GM21528 (cell line): ENCODE data around the gene ZNF358.
"Not testable (repeated sequence)": the region's sequence is repeated elsewhere in the genome, so short reads cannot be mapped to it uniquely, and the experiment has no call there.

Source experiments
- ATAC-seq: cut with Tn5 transposase; IDR thresholded peaks from one replicate; pipeline ENCODE4 v1.9.1; 2021; ENCODE audit warnings: mild to moderate bottlenecking, moderate library complexity; ENCODE audit not compliant: unreplicated experiment, low FRiP score

ZNF358 gene

DNA sequence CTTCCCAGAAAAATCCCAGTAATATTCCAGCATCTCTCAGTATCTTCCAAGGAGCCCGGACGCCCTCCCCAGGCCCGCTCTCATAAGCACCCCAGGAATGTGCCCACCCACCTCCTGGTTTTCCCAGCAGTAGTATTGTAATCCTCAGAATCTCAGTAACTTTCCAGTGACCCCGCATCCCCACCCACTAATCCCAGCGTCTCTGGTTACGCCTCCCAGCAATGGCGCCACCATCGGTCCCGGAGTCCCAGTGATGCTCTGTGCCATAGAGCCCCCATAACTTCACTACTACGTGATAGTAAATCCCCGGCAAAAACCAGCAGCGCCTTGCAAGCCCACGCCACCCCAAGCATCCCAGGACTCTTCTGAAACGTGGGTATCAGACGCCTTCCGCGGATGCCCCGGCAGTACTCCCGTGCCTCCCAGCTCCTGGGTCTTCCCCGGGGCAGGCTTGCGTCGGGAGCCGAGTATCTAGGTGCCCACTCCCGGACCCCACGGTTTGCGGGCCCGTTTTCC is 18.7 kb downstream of the ZNF358 start:
- ATAC-seq = no peak

DNA sequence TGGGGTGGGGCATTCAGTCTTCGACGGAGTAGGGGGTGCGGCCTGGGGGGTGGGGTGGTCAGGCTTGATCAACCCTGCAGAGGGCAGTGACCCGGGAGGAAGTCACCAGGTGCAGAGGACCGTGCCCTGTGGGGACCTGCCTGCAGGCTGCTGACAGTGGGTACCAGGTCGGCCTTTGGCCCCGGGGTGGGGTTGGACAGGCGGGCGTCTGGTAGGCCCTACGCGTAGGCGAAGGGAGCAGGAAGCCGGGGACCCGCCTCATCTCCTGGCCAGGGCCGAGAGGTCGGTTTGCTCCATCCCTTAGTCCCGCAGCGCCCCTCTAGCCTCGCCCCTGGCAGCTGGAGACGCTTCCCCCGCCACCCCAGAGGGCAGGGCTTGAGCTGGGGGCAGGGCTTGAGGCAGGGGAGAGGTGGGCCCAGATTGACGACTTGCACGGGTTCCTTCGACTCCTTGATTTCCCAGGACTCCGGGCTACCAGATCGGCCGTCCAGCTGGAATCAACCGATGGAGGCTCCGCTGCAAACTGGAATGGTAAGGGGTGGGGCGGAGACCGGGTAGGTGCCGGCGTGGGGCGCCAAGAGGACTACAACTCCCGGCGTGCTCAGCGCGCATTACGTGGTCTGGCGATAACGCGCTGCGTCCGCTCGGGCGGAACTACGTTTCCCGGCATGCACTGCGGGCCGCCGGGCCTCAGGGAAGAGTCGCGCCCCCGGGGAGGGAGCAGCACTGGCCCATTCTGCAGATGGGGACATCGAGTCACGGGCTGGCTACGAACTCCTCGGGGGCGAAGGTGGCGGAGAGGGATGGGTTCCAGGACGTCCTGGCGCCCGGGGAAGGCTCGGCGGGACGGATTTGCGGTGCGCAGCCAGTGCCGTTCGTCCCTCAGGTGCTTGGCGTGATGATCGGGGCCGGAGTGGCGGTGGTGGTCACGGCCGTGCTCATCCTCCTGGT is 19.4 kb downstream of the ZNF358 start, which contains the start of gene PNPLA6:
Gene PNPLA6 (plus strand): TSS at position 671 of the 951 bp plus-strand sequence. CDS start 72 bp downstream, at position 743.
- ATAC-seq = peak; percentile 62

DNA sequence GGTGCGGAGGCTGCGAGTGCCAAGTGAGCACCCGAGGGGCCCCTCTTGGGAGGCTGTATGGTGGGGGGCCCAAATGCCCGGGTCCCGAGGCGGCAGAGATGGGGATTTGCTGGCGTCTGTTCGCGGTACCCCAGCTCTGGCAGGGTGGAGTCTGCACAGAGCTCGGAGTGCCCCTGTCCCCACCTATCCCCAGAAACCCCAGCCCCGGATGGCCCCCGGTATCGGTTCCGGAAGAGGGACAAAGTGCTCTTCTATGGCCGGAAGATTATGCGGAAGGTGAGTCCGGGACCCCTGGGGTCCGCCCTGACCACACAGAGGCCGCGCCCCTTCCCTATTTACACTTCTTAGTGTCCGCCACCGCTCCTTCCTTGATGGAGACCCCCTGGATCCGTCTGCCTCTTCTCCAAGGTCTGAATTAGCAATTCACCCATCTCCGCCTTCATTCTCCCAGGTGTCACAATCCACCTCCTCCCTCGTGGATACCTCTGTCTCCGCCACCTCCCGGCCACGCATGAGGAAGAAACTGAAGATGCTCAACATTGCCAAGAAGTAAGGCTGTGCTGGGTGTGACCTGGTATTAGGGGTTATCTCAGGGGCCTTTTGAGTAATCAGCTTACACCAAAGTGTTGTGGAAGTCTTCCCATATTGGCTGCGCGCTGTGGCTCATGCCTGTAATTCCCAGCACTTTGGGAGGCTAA is 20.2 kb downstream of the ZNF358 start:
- no peak for ATAC-seq

DNA sequence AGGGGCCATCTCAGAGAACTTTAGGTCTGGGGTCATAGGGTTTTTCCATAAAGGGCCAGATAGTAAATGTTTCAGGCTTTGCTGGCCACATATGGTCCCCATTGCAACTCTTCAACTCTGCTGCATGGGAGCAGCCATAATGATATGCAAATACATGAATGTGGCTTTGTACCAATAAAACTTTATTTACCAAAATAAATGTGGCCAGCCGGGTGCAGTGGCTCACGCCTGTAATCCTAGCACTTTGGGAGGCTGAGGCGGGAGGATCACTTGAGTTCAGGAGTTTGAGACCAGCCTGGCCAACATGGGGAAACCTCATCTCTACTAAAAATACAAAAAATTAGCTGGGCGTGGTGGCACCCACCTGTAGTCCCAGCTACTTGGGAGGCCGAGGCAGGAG is 23.1 kb downstream of the ZNF358 start:
- ATAC-seq = not testable (repeated sequence)

DNA sequence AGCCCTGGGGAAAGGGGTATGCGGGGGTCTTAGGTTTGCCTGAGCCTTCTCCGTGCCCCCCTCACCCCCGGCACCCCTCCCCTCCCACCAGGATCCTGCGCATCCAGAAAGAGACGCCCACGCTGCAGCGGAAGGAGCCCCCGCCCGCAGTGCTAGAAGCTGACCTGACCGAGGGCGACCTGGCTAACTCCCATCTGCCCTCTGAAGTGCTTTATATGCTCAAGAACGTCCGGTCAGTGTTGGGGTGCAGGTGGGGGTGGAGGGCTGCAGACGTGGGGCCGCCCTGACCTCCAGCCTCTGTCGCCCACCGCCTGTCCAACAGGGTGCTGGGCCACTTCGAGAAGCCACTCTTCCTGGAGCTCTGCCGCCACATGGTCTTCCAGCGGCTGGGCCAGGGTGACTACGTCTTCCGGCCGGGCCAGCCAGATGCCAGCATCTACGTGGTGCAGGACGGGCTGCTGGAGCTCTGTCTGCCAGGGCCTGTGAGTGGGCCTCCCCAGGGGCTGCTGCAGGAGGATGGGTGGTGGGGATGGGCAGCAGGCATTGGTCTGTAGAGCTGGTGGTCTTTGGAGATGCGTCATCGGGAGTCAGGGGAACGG is 24.0 kb downstream of the ZNF358 start:
- no peak for ATAC-seq

DNA sequence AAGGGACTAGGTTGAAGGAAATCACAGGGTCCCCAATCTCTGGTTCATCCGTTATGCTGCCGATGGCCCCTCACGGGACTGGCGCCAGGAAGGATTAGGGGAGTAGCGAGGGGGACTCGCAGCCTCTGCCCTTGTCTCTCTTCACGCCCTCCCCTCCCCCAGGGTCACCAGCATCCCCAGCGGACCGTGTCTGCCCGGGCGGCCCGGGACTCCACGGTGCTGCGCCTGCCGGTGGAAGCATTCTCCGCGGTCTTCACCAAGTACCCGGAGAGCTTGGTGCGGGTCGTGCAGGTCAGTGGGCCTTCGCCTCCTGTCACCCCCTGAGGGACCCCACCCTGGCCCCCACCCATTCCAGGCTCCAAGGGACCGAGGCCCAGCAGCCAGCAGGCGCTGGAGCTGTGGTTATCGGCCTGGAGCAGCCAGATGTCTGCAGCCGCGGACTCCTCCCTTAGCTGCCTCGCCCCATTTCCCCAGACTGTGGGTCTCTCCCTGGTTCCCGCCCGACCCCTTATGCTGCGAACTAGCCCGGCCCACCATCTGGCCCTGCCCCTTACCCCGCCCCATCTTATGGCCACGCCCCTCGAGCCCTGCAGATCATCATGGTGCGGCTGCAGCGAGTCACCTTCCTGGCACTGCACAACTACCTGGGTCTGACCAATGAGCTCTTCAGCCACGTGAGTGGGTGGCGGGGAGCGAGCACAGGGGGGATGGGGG is 25.0 kb downstream of the ZNF358 start:
- ATAC-seq = no peak

DNA sequence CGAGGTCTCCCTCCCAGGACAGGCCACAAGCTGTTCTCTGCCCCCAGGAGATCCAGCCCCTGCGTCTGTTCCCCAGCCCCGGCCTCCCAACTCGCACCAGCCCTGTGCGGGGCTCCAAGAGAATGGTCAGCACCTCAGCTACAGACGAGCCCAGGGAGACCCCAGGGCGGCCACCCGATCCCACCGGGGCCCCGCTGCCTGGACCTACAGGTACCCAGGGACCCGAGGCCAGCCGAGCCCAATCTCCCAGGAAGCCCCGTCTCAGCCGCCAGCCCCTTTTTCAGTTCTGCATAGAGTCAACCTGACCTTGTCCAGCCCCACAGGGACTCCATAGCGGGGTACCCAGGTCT is 25.5 kb downstream of the ZNF358 start:
- no peak for ATAC-seq

DNA sequence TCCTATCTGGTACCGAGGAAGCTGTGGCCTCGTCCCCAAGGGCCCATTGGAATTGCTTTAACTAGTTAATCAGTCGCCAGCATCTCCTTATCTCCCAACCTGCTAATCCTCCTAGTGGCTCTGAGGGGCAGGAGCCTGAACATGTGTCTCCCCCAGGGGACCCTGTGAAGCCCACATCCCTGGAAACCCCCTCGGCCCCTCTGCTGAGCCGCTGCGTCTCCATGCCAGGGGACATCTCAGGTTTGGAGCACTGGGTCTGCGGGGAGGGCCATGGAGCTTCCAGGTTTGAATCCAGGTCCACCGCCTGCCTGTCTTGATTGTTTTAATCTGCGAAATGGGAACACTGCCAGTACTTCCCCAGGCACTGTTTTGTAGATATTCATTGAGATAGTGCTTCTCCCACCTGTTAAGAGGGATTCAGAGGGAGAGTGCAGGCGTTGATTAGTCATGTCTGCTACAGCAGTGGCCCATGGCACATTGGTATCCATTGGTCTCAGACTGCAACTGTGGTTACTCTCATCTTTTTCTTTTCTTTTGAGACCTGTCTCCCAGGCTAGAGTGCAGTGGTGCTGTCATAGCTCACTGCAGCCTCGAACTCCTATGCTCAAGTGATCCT is 26.0 kb downstream of the ZNF358 start:
- ATAC-seq = no peak

DNA sequence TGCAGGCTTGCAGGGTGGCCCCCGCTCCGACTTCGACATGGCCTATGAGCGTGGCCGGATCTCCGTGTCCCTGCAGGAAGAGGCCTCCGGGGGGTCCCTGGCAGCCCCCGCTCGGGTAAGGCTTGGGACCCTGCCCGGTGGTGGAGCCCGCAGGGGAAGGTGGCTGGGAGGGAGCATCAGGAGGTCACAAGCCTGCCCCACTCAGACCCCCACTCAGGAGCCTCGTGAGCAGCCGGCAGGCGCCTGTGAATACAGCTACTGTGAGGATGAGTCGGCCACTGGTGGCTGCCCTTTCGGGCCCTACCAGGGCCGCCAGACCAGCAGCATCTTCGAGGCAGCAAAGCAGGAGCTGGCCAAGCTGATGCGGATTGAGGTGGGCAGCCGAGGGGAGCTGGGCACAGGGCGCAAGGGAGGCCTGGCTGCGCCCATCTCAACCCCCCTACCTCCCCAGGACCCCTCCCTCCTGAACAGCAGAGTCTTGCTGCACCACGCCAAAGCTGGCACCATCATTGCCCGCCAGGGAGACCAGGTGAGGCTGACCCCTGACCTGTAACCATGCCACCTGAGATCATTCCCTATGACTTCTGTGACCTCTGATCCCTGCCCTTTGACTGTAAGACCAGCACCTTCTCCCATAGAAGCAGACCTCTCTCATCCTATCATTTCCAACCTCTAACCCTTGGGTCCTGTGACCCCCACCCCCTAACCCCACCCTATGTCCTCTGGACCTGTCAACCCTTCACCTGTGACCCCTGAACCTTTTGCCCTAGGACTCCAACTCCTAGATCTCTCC is 26.8 kb downstream of the ZNF358 start:
- ATAC-seq = no peak

DNA sequence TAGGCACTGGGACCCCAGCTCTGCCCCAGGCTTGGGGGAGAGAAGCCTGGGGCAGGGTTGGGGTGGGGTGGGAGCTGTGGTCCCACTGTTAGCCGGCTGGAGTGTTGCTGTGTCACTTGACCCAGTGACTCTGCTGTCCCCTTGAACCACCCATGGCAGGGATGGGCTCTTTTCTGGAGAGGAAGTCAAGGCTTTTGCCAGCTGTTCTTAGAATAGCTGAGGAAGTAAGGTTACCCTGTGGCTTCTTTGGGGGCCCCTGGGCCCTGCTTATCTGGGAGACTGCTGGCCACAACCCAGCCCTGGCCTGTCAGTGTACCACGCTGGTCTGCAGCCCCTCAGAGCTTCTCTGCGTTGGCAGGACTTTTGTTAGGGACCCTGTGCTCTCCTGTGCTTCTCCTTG is 28.7 kb downstream of the ZNF358 start:
- no peak for ATAC-seq

DNA sequence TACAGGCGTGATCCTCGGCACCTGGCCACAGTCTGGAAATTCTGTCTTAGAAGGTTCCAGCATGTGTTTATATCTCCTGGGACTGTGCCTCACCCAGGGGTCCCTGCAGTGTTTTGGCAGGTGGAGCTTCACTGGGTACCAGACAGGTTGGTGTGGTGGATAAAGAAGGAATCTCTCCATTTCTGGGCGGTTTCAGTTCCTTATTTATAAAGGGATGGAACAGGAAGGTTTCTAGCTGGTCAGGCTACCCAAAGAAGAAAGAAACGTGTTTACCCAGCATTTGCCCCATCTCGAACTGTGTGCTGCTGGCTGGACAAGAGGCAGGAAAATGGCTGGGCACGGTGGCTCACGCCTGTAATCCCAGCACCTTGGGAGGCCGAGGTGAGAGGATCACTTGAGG is 29.4 kb downstream of the ZNF358 start:
- ATAC-seq = no peak

DNA sequence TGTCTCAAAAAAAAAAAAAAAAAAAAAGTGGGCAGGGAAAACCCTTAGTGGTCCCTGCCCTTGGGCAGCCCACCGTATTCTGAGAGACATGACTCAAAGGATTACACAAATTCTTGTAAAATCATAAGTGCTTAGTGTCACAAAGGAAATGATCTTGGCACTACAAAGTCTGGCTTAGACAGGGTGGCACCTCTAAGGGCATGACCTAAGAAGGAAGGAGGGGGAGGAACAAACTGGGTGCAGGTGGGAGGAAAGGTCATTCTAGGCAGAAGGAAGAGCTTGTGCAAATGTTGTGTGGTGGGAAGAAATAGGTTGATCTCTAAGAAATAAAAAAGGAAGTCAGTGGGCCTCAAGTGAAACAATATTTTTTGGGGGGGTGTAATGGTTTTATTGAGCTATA is 30.0 kb downstream of the ZNF358 start:
- ATAC-seq = no peak

DNA sequence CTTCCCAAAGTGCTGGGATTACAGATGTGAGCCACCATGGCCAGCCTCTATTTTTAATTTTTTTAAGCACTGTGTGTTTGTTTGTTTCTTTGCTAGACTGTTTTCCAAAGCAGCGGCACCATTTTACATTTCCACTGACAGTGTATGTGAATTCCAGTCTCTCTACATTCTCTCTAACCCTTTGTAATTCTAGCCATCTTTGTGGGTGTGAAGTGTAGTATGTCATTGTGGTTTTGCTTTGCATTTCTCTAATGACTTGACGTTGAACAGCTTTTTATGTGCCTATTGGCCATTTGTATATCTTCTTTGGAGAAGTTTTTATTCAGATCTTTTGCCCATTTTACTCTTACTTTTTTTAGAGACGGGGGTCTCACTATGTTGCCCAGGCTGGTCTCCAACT is 31.3 kb downstream of the ZNF358 start:
- ATAC-seq = no peak

DNA sequence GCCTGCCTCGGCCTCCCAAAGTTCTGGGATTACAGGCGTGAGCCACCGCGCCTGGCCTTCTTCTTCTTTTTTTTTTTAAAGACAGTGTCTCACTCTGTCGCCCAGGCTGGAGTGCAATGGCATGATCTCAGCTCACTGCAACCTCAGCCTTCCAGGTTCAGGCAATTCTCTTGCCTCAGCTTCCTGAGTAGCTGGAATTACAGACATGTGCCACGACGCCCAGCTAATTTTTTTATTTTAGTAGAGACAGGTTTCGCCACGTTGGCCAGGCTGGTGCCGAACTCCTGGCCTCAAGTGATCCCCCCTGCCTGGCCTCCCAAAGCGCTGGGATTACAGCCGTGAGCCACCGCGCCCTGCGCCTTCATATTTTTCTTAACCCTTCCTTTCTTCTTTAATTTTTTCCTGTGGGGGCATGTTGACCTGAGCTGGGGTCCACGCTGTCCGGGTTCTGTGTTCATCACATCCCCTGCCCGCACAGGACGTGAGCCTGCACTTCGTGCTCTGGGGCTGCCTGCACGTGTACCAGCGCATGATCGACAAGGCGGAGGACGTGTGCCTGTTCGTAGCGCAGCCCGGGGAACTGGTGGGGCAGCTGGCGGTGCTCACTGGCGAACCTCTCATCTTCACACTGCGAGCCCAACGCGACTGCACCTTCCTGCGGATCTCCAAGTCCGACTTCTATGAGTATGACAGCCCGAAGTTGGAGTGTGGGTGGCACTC is 33.7 kb downstream of the ZNF358 start:
- no peak for ATAC-seq

DNA sequence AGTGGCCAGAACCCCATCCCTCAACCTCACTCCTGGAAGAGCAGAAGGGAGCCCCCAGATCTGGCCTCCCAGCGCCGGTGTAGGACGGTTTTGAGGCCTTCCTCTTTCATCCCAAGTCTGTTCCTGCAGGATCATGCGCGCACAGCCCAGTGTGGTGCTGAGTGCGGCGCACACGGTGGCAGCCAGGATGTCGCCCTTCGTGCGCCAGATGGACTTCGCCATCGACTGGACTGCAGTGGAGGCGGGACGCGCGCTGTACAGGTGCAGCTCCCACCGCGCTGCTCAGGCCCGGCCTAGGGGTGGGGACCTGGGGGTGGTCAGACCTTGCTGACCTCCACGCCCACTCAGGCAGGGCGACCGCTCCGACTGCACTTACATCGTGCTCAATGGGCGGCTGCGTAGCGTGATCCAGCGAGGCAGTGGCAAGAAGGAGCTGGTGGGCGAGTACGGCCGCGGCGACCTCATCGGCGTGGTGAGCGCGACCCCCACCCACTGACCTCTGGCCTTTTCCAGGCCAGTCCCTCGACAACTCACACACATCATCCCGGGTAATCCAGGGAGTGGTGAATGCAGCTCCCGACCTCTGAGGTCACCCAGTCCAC is 34.4 kb downstream of the ZNF358 start:
- ATAC-seq = no peak

DNA sequence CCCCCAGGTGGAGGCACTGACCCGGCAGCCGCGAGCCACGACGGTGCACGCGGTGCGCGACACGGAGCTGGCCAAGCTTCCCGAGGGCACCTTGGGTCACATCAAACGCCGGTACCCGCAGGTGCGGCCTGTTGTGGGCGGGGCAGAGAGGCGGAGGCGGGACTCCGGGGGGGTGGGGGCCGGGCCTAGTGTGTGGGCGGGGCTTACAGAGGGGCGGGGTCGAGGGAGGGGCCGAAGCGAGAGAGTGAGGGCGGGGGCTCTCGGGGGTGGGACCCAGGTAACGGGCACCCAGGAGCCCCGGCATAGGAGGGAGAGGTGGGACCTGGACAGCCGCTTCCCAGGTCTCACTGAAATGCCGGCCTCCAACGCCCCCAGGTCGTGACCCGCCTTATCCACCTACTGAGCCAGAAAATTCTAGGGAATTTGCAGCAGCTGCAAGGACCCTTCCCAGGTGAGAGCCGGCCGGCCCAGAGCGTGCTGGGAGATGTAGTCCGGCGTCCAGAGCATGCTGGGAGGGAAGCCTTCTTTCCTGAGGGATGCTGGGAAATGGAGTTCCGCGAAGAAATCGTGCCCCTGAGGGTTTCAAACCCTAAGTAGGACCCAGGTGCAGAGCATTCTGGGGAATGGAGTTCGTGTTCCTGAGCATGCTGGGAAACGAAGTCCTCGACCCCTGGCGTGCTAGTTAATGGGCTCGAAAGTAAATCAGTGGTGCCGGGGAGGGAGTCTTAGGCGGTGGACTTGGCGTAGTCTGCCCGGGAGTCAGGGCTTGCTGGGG is 35.3 kb downstream of the ZNF358 start:
- no peak for ATAC-seq

DNA sequence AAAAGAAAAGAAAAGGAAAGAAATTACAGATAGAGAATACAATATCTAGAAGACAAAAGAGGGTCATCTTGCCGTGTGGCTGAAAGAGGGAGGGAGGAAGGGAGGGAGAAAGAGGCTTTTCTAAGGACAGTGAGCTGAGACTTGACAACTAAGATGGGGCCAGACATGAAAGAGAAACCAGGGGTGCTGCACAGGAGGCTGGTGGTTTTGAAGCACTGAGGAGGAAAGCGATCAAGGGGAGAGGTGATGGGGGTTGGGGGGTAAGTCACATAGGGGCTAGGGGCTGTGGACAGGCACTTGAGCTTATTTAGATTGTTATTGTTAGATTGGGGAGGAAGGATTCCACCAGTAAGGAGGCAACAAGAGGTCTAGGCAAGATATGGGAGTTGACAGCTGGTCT is 36.9 kb downstream of the ZNF358 start:
- ATAC-seq = no peak

DNA sequence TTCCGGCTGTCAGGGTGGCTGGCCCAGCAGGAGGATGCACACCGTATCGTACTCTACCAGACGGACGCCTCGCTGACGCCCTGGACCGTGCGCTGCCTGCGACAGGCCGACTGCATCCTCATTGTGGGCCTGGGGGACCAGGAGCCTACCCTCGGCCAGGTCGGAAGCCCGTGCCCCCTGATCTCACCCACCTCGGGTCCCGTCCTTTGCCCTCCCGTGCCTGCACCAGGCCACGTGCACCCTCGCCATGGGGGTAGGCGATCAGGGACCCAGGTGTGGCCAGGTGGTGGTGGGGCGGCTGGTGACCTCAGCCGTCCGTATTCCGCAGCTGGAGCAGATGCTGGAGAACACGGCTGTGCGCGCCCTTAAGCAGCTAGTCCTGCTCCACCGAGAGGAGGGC is 38.7 kb downstream of the ZNF358 start:
- no peak for ATAC-seq
